Fibroblast of upper back skin (primary cell): ENCODE data around the gene HOXC10.

Experiments used
- DNase-seq: peaks from one replicate; pipeline ENCODE4 v3.0.0-alpha.2; 2013

HOXC10 gene

DNA sequence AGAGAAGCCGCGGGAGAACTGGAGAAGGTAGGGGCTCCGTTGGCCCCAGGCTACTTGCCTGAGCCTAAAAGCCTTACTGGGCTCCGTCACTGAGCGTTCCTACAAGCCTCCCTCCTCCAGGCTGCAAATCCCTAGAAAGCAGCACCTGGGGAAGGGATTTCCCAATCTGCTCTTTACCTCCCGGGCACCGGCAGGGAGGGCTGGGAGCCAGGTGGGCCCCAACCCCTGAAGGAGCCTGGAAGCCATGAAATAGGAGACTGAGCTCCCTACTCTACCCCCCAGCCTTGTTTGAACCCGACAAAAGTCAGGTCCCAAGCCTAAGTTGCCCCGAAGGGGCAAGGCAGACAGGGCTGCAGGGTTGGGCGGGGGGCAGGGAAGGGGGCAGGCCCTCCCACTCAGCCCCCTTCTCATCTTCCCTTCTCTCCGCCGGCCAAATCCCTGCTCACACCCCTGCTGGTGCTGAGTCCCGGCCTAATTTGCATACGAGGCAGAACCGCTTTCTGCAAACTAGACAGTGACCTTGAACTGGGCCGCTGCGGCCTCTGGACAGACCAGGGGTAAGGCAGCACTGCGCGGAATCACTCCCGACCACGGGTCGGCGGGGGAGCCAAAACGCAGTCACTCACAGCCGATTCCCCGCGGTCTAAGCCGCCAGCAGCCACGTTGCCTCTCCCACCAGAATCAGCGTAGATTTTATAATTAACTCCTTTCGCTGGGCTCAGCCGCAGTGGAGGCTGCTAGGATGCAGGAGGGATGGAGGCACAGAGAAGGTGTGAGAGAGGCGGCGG lies 34.0 kb upstream of the HOXC10 start:
- DNase-seq = no peak

DNA sequence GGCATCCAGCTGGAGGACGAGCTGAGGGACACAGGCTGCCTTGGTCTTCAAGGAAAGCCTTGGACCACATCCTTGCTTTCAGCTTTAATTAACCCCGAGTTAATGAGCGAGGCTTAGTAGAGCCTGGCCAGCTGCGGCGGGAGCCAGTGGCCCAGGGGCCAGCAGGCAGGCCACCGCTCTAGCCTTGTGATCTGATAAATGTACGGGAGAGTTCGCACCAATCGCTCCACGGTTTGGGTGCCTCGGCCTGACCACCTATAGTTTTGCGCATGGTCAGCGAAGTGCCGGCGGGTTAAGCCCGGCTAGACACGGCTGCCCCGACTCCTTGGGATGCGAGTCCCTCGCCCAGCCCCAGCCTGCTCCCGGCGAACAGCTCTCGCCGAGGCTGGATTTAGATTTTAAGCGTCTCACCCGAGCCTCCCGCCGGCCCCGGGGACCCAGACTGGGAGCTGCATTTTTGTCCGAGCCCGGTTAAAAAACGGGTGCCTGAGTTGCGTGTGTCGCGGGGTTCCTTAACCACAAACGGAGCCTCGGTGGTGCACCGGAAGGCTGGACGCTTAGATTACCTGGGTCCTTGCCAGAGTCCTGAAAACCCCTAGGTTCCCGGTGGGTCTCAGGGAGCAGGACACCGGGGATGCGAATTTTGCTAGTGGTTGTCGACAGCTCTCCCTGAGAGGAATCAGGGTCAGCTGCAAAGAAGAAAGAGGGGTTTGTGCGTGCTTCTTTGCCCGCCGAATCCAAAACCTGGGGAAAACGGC lies 33.2 kb upstream of the HOXC10 start:
- DNase-seq = no peak

DNA sequence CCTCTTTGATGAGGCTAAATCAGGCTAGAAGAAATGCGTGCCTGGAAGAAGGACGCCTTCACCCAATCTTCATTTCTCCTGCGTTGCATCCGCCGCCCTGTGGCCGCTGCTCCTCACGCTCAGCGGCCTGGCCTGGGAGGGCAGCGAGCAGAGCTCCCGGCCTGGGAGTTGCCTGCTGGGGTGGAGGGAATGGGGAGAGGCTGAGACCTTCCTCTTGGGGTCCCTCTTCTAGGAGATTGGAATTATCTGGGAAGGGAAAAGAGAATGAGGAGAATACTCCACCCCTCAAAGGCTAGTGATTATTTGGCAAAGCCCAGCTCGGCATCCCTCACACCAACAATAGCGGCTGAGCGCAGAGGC lies 32.6 kb upstream of the HOXC10 start:
- no peak for DNase-seq

DNA sequence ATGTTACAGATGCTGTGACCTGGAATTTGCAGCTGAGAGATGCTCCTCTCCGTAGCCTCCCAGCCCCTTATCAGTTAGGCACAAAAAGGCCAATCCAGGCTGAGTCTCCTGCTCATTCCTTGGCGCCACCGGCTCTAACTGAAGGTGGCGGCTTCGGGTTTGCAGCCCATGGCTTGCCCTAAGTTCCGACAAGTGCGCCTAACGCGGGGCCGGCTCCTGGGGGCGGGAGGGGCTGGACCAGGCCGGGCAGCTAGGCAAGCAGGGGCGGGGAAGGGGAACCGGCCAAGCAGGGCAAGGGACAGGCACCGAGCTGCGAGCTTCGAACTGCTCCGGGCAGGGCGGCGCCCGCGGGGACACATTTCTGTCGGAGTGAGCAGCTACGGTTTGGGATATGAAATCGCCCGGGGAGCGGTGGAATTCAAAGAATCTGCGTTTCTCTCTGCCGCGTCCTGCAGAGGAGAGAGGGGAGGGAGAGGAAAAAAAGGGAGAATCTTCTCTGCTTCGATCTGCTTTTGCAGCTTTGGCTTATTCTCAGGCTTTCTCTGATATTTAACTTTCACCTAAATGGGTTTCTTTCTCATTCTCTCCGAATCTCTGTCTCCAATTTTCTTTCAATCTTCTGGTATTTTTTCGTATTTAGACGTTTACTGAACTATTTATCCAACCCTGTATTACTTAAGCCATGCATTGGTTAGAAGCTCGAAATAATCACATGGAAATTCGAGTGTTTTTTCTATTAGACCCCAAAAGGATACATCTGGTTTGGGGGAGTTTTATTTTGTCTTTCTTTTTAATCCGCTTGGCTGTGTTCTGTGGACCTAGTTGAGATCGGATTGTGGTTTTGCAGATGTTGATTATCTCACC lies 31.8 kb upstream of the HOXC10 start:
- peak; percentile 38 for DNase-seq

DNA sequence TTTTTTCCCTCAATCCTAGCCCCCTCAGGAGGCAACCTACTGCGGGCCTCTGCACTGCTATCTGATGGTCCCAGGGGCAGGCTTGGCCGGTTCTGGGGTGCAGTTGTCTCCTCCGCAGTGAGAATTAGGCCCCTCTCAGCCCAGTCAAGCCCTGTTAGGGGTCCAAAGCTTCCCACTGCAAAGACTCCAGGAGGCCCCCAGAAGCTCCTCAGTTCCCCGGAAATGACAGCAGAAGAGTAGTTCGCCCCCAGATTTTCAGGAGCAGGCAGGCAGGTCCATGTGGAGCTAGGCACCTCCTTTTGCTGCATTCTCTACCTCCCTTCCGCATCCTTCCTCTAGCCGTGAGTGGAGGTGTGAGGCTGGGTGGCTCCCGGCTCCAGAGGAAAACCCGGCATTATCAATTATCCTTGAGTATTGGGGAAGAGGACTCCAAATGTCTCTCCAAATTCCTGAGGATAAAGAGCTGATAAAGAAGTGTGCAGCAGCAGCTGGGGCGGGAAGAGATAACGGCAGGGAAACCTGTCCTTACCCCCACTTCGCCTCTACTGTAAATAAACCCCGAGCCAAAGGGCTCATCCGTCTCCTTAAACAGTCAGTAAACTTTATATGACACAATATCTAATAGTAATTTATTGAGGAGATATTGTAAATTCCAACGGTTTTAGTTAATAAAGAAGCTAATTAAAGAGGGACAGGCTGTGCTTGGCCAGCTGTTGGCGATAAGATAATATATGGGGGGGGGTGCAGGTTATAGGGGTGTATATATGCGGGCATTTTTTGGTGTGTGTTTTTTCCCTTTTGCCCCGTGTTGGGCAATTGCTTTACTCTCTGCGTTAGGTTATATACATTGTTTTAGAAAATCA lies 30.9 kb upstream of the HOXC10 start:
- DNase-seq = no peak

DNA sequence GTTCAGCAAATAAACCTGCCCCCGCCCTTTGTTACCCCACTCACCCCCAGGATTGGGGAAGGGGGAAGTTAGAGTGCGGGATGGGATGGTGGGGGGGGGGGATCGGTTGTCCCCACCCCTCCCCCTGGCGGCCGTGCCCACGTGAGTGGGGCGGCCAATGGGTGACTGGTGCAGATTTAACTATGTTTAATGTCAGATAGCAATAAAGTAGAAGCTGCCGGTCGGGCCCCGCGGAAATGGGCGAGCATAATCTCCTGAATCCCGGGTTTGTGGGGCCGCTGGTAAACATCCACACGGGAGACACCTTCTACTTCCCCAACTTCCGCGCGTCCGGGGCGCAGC lies 30.3 kb upstream of the HOXC10 start, which contains the start of gene HOXC12:
TSS of gene HOXC12 (plus strand) at position 210 of the 342 bp plus-strand sequence. CDS start at position 237, 27 bp downstream.
- no peak for DNase-seq

DNA sequence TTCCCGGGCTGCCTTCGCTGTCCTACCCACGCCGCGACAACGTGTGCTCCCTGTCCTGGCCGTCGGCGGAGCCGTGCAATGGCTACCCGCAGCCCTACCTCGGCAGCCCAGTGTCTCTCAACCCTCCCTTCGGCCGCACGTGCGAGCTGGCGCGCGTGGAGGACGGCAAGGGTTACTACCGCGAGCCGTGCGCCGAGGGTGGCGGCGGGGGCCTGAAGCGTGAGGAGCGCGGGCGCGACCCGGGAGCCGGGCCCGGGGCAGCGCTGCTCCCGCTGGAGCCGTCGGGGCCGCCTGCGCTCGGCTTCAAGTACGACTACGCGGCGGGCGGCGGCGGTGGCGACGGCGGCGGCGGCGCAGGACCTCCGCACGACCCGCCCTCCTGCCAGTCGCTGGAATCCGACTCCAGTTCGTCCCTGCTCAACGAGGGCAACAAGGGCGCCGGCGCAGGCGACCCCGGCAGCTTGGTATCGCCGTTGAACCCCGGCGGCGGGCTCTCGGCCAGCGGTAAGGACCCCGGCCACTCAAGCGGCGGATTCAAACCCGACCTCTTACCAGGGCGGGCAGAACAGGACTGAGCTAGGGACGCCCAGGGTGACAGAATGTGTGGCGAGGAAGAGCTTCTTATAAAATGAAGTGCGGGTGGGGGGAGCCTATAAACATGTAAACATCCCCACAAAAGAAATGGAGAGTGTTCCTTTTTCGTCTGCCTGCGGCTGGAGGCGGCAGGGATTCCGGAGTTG lies 29.7 kb upstream of the HOXC10 start:
- DNase-seq = no peak

DNA sequence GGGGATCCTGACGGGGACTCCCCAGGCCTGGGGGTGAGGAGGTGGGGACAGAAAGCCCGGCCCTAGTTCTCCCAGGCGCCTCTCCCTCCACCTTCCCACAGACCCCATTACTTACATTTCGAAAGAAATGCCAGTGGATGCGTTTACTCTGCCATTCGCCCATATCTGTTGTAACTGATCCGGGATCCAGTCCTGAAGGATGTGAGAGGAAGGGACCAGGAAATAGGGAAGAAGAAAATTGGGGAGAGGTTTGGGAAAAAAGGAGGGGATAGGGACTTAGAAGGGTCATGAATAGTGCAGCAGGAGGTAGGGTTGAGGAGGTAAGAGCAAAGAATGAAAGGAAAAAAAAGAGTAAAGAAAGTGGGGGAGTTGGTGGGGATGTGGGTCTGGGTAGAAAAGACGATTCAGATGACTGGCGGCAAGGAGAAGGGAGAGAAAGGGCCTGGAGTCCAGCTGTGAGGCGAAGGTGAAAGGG lies 29.1 kb upstream of the HOXC10 start:
- DNase-seq = no peak

DNA sequence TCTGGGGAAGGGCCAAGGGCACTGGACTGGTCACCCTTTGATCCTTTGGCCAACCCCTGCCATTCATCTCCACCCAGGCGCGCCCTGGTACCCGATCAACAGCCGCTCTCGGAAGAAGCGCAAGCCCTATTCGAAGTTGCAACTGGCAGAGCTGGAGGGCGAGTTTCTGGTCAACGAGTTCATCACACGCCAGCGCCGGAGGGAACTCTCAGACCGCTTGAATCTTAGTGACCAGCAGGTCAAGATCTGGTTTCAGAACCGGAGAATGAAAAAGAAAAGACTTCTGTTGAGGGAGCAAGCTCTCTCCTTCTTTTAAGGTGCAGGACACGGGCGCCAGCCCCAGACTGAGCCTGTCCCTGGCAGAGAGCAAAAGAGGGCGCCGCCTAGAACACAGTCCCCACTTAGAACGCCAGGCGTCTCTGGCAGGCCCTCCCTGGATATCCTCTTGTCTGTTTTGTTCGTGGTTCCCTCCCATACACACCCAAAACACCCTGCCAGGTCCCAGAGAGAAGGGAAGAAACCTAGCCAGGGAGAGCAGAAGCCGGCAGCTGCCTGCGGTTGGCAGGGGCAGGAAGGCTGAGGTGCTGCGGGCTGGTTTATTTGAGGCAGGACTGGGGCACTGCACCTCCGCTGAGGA lies 28.6 kb upstream of the HOXC10 start:
- DNase-seq = no peak

DNA sequence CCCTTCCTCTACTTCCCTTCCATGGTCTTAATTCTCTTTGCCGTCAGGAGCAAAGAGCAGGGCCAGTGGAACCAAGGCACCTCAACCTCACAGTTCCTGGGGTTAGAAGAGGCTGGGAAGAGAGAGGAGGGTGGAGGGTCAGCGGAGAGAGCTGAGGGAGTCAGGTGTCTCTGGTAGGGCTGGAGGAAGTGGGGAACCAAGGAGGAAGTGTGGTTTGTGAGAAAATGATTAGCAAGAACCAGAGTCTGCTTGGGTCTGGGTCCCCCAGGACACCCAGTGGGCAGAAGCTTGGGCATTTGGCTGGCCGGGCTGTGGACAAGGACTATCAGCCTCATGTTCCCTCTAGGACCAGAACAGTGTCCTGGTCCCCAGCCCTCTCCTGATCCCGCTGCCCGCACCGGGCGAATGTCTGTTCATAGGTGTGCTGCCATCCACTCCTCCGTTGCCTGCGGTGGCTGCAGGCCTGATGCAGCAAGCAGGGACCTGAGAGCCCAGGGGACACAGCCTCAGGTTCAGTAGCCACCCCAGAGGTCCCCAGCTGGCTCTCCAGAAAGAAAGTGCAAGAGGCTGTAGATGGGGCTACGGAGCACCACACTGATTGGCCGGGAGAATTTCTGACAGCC lies 27.9 kb upstream of the HOXC10 start:
- no peak for DNase-seq

DNA sequence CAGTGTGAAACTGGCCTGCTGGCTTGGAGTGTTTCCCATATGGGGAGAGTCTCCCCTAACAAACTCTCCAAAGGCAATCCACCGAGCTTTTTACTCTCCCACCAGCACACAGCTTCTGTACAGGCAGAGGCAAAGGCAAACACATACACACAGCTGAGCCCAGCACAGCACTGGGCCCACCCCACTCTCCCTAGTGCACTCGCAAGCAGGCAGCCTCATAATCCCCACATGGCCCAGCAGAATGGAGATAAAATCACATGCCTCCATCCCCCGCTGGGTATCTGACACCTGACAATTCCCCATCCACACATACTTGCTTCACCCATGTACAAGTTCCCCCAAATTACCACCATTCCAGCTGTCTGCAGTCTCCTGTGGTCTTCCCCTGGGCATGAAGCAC lies 26.8 kb upstream of the HOXC10 start:
- DNase-seq = no peak

DNA sequence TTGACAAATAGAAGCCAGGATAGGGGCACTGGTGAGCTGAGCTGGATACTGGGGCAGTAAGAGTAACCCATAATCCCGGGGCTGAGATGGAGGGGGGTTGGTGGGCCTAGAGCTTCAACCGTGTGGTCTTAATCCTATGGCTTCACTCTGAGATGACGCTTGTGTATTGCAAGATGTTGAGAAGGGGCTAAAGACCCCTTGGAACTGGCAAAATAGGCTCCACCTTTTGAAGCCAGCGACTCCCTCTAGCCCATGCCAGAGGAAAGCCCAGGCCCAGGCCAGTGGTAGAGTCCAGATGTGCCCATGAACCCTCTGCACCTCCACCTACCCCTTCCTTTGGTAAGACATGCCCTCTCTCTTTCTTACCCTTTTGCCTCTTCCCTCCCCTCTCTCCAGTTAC lies 25.6 kb upstream of the HOXC10 start:
- no peak for DNase-seq

DNA sequence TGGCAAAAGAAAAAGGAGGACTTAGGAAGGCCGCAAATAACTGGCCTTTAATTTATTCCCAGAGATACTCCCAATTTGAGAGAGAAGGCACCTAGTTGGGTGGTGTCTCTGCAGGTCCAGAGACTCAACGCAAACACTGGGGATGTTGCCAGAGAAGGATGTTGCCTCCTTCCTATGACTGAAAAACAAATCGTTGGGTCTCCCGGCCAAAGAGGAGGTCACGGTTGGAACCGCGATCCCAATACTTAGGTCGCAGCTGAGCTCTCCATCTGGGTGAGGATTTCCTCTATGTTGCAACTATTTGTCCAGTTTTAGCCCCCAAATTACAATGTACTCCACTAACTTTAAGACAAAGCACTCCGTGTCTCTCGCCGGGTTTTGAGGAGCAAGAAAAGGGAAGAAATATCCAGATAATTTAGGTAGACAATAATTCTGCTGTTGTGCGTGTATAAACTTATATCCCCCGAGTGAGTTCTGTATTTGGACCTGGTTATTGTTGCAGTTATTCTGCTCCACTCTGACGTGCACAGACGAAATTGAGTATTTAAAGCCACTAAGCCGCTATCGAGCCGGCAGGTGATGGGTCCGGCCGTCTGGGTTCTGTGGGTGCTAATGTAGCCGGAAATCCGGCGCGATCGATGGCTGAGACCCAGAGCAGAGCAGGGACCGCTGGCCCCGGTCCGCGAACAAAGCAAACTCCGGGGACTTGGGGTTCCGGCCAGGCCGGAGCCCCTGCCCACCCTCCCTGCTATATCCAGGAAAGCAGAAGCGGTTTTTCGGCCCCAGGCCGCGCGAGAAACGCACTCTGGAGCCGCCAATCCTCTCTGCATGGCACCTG lies 24.5 kb upstream of the HOXC10 start:
- no peak for DNase-seq

DNA sequence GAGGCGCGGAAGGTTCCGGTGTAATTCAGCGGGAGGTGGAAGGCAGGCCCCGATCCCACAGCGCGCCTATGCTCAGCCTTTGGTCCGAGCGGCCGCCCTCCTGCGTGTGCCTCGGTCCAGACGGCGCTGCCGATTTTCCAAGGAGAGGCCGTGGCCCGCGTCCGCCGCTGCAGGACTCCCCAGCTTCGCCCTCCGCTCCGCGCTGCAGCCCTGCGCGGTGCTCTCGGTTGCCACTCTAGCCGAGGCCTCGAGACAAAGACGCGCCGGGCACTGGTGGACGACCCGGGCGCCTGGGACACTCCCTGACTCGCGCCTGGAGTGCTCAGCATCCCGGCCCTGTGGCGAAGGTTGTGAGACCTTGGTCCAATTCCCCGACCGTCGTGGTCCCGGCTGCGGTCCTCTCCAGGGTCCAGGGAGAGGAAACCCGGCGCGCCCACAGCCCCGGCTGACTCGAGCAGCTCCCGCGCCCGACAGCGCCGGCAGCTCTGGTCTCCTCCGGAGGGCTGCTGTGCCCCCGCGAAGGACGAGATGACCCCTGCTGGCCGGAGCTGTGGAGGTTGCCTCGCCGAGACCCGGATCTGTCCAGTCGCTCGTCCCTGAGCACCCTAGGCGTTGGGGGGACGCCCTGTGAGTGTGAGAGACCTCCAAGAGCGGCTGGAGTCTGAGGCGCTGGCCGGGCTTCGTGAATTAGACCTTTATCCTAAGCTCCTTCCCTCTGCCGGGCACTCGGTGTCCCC lies 23.8 kb upstream of the HOXC10 start:
- DNase-seq = no peak

DNA sequence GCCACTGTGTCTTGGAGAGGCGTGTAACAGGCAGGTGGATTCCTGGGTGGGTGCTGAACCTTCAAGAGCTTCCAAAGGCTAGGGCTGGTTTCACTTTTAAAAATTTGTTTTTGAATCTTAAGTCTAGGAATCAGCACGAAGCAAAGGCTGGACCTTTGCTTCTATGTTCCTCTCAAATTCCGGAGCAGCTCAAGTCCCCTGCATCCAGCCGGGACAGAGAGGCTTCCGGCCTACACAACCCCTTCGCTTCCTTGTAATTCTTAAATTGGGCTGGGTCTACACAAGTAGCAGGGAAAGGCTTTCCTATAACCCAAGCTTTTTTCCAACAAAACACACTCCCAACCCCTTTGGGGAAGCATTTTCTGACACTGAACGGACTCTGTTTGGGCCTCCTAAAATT lies 21.9 kb upstream of the HOXC10 start:
- no peak for DNase-seq

DNA sequence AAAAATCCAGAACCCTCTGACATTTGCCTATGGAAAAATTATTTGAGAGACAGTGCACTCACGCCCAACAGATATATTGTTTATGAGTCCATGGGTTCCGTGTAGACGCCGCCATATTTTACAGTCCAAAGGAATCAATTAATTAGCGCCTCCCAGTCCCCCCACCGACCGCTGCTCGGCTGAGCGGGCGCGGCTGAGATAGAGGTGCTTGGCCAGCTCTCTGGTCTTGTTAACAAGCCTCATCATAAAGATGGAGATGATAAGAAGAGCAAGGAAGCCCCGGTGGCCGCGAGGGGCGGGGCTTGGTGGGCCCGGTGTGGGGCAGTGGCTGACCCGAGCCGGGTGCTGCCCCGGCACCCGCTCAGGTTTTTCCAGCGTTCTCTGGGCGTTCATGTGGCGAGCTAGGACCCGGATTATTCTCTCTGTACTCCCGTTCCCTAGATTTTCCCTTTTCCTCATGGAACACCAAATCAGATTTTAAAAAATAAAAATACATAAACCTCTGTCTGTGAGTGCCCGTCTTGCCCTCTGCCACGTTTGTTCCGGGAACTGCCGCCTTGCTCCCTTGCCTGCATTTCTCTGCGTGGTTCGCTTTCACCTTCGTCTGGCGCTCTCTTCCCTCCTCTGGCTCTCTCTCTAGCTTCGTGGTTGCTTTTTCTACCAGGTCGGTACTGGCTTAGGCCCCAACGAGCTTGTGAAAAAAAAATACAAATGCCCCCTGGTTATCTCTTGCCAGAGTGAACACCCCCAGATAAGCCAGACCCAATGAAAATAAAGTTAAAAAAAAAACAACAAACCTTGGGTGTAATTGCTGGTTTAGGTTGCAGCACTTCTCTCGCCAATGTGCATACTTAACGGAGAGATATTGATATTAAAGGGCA lies 21.3 kb upstream of the HOXC10 start:
- DNase-seq = no peak

DNA sequence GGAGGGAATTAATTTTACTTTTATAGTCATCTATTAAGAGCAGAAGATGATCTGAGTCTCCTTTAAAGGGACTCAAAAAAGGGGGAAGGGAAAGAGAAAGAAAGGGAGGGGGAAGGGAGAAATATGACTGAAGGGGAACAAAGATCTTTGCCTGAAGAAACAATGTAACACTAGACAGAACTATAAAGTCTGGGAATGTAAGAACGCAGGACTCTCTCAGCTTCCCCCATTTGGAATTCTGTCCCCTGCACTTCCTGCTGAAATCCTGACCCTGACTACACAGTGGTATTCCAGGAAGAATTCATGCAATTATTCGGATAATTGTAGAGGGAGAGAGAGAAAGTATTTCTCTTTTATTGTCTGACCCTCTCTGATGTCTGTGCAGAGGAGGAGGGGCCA lies 20.6 kb upstream of the HOXC10 start:
- no peak for DNase-seq
